OCI-LY1 (cell line): ENCODE data around the gene WNK4.

Experiments
- H2AFZ ChIP-seq: fragments of 200-600 bp; sonication (generic), shearing (Covaris generic); 2 replicates; pipeline ENCODE4 v1.6.0; 2014; ENCODE audit warnings: antibody characterized with exemption, mild to moderate bottlenecking, low read length
- H3F3A ChIP-seq: fragments of 200-600 bp; sonication (generic), shearing (Covaris generic); 2 replicates; pipeline ENCODE4 v1.6.0; 2014; ENCODE audit warnings: mild to moderate bottlenecking, antibody characterized with exemption, low read length, moderate library complexity; ENCODE audit not compliant: insufficient read depth
- H3K27ac ChIP-seq: fragments of 200-600 bp; sonication (generic); 2 replicates; pipeline ENCODE4 v1.5.1; 2014; ENCODE audit warnings: low read length, mixed run types, mild to moderate bottlenecking, low read depth; ENCODE audit not compliant: poor library complexity, severe bottlenecking
- H3K27me3 ChIP-seq: fragments of 200-600 bp; sonication (generic); 2 replicates; pipeline ENCODE4 v1.6.0; 2014; ENCODE audit warnings: antibody characterized with exemption, mild to moderate bottlenecking, low read length, moderate library complexity; ENCODE audit not compliant: insufficient read depth
- H3K36me3 ChIP-seq: fragments of 200-600 bp; sonication (generic); 2 replicates; pipeline ENCODE4 v1.6.1; 2014; ENCODE audit warnings: mild to moderate bottlenecking, antibody characterized with exemption, low read length, moderate library complexity, mixed read lengths; ENCODE audit not compliant: insufficient read depth
- H3K4me1 ChIP-seq: fragments of 200-600 bp; sonication (generic); 2 replicates; pipeline ENCODE4 v1.5.1; 2014; ENCODE audit warnings: mild to moderate bottlenecking, low read length, moderate library complexity; ENCODE audit not compliant: insufficient read depth, severe bottlenecking
- H3K4me2 ChIP-seq: fragments of 200-600 bp; sonication (generic), shearing (Covaris generic); 2 replicates; pipeline ENCODE4 v1.6.1; 2014; ENCODE audit warnings: low read length
- H3K4me3 ChIP-seq: fragments of 200-600 bp; sonication (generic); 2 replicates; pipeline ENCODE4 v1.5.1; 2014; ENCODE audit warnings: low read length, low read depth, mild to moderate bottlenecking, mixed read lengths; ENCODE audit not compliant: poor library complexity, severe bottlenecking
- H3K79me2 ChIP-seq: fragments of 200-600 bp; shearing (Covaris generic); 2 replicates; pipeline ENCODE4 v1.6.1; 2016; ENCODE audit warnings: mixed run types, low read length, mixed read lengths; ENCODE audit not compliant: insufficient read depth
- H3K9ac ChIP-seq: fragments of 200-600 bp; sonication (generic), shearing (Covaris generic); 2 replicates; pipeline ENCODE4 v1.6.1; 2014; ENCODE audit warnings: mild to moderate bottlenecking, low read length, mixed read lengths
- H3K9me2 ChIP-seq: fragments of 200-600 bp; sonication (generic), shearing (Covaris generic); 2 replicates; pipeline ENCODE4 v1.6.1; 2014; ENCODE audit warnings: low read depth, mild to moderate bottlenecking, low read length, mixed read lengths
- H3K9me3 ChIP-seq: fragments of 200-600 bp; shearing (Covaris generic); 2 replicates; pipeline ENCODE4 v1.6.1; 2014; ENCODE audit warnings: low read length, mixed read lengths
- H4K20me1 ChIP-seq: fragments of 200-600 bp; sonication (generic), shearing (Covaris generic); 2 replicates; pipeline ENCODE4 v1.6.0; 2016; ENCODE audit warnings: mild to moderate bottlenecking, low read length; ENCODE audit not compliant: insufficient read depth
- EZH2 ChIP-seq: fragments of 200-600 bp; sonication (generic), shearing (Covaris generic); IDR thresholded peaks from 2 replicates; pipeline ENCODE4 v1.8.0; 2017; ENCODE audit warnings: borderline replicate concordance, mixed run types, mild to moderate bottlenecking, antibody characterized with exemption, low read length, moderate library complexity, mixed read lengths
- TF ChIP-seq, protein P1 (sequence below): fragments of 200-600 bp; sonication (generic), shearing (Covaris generic); IDR thresholded peaks from 2 replicates; pipeline ENCODE4 v1.5.1; 2017; ENCODE audit warnings: mild to moderate bottlenecking, antibody characterized with exemption, low read length, moderate library complexity, mixed read lengths

Gene WNK4

DNA sequence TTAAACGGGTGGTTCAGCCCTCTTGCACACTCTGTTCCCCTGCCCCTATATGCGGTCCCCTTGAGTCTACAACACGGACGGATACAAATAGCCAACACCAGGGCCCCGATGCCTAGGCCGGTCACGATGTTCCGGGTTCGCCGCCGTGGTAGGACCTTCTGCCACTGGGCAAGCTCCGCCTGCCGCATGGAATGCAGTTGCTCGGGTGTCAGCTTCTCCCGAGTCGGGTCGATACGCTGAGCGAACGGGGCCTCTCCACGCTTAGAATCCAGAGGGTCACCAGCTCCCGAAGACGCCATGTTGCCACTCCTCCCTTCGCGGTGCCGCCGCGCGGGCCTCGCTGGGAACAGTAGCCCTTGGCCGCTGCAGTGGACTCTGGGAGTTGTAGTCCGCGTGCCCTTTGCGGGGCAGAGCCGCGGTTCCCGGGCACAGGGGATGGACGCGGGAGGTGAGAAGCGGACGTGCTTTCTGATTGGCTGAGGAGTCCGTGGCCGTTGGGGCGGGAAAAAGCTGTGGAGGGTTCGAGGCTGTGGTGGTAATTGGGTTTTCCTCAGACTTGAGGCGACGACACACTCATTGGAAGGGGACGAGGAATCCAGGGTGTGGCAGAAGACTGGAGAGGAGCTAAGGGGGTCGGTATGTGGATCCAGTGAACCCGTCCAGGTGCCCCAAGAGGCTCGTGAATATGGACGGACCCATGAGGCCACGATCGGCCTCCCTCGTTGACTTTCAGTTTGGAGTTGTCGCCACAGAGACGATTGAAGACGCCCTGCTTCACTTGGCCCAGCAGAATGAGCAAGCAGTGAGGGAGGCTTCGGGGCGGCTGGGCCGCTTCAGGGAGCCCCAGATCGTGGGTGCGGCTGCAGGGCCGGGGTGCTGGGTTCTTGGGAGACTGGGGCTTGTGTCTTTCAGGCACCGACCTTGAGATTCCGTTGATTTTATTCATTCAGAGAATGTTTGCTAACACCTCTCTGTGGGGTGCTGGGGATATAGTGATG, 18.3 kb downstream of the WNK4 start, which contains the start of the genes CNTD1 and COA3:
Gene CNTD1, plus strand, starts transcription at position 479 of the 998 bp plus-strand sequence. Its CDS starts 207 bp downstream, at position 686.
Gene COA3, minus strand, starts transcription at position 322 of the 998 bp plus-strand sequence. Its CDS starts 23 bp downstream, at position 299.
- Histone ChIP-seq H3K79me2 (no peaks in the 10 kb centered on the region), H3K4me2 (peak within 1 kb of the TSS; percentile 91), H3K9me3 (no peaks in the 10 kb centered on the region), H3K4me3 (peak within 1 kb of the TSS; percentile 91), H3K27me3 (no peaks in the 10 kb centered on the region), H3F3A (no peaks in the 10 kb centered on the region), H3K9me2 (no peaks in the 10 kb centered on the region), H2AFZ (peak within 1 kb of the TSS; percentile 84), H3K27ac (no peak within 1 kb of the TSS), H3K36me3 (no peaks in the 10 kb centered on the region), H3K4me1 (peaks cover 15% of the 10 kb centered on the region), H3K9ac (peak within 1 kb of the TSS; percentile 83), H4K20me1 (no peaks in the 10 kb centered on the region)
- no peak for TF ChIP-seq EZH2
- TF ChIP-seq, protein P1, sequence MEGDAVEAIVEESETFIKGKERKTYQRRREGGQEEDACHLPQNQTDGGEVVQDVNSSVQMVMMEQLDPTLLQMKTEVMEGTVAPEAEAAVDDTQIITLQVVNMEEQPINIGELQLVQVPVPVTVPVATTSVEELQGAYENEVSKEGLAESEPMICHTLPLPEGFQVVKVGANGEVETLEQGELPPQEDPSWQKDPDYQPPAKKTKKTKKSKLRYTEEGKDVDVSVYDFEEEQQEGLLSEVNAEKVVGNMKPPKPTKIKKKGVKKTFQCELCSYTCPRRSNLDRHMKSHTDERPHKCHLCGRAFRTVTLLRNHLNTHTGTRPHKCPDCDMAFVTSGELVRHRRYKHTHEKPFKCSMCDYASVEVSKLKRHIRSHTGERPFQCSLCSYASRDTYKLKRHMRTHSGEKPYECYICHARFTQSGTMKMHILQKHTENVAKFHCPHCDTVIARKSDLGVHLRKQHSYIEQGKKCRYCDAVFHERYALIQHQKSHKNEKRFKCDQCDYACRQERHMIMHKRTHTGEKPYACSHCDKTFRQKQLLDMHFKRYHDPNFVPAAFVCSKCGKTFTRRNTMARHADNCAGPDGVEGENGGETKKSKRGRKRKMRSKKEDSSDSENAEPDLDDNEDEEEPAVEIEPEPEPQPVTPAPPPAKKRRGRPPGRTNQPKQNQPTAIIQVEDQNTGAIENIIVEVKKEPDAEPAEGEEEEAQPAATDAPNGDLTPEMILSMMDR: no peak

GRCh38 chr17:42803074-42803883, 22.9 kb downstream of the WNK4 start:
- Histone ChIP-seq H3F3A (no peaks in the 10 kb centered on the region), H2AFZ (no peak overlapping the region), H3K4me2 (no peak overlapping the region), H3K27me3 (no peaks in the 10 kb centered on the region), H4K20me1 (no peaks in the 10 kb centered on the region), H3K36me3 (no peaks in the 10 kb centered on the region), H3K9ac (no peak overlapping the region), H3K79me2 (no peaks in the 10 kb centered on the region), H3K4me3 (no peak overlapping the region), H3K4me1 (peaks cover 4% of the 10 kb centered on the region), H3K27ac (no peak overlapping the region), H3K9me2 (no peaks in the 10 kb centered on the region), H3K9me3 (no peaks in the 10 kb centered on the region)
- TF ChIP-seq, protein P1: no peak
- no peak for TF ChIP-seq EZH2

- TF ChIP-seq, protein P1: no peak
- TF ChIP-seq EZH2: no peak
- H4K20me1 ChIP-seq: no peaks in the 10 kb centered on the region
- H3K9me2 ChIP-seq: no peaks in the 10 kb centered on the region
- no peak overlapping the region for H3K9ac ChIP-seq
- peaks cover 9% of the 10 kb centered on the region; the same call in 1 of the 2 replicates for H3K36me3 ChIP-seq
- H3K9me3 ChIP-seq: no peaks in the 10 kb centered on the region
- no peaks in the 10 kb centered on the region for H3F3A ChIP-seq
- no peak overlapping the region for H3K4me3 ChIP-seq
- H3K4me2 ChIP-seq: no peak overlapping the region
- H3K27ac ChIP-seq: no peak overlapping the region
- no peak overlapping the region for H2AFZ ChIP-seq
- H3K27me3 ChIP-seq: no peaks in the 10 kb centered on the region
- no peaks in the 10 kb centered on the region for H3K79me2 ChIP-seq
- no peaks in the 10 kb centered on the region for H3K4me1 ChIP-seq
These were observed 24.5 kb downstream of the WNK4 start for GRCh38 chr17:42804918-42805367.
